Pancreas (tissue), 10 donors: Measurements from ENCODE around the gene MTCH2. TPM values are rescaled to one million over a fixed set of nuclear protein-coding genes. Genes with fewer than 3 reads are reported as not detected.

ENCODE experiments used
- ATAC-seq, 4 donors: fragments of 200-7000 bp; cut with Tn5 transposase; one replicate each; pipeline versions ENCODE4 v1.8.0 to v1.9.1; 2020; ENCODE audit warnings: mild to moderate bottlenecking in 4 of 4, moderate library complexity in 4 of 4
- DNase-seq, 6 donors: peaks; one replicate each; pipeline ENCODE4 v3.0.0-alpha.2; 2020
- FAIRE-seq: peaks from 2 replicates; lab custom pipeline; 2012; peaks lifted over from hg19 to GRCh38; lab: Jason Lieb, UNC
- H3K27ac ChIP-seq, 4 donors: fragments of 200-600 bp; sonication (generic); 1 replicate in 3 of 4; 2 replicates in 1 of 4; pipeline versions ENCODE4 v1.5.0 to v1.8.0; 2020
- H3K27me3 ChIP-seq, 4 donors: fragments of 200-600 bp; one replicate each; pipeline ENCODE4 v1.8.0; 2021
- H3K36me3 ChIP-seq, 3 donors: fragments of 200-600 bp; sonication (generic) in 1 of 3; one replicate each; pipeline versions ENCODE4 v1.5.0 to v1.8.0; 2020 to 2021
- H3K4me1 ChIP-seq, 3 donors: fragments of 200-600 bp; one replicate each; pipeline ENCODE4 v1.8.0; 2021
- H3K4me3 ChIP-seq, 4 donors: fragments of 200-600 bp; sonication (generic) in 2 of 4; one replicate each; pipeline versions ENCODE4 v1.5.0 to v1.8.0; 2020 to 2021
- H3K9me3 ChIP-seq, 4 donors: fragments of 200-600 bp; one replicate each; pipeline ENCODE4 v1.8.0; 2021
- WGBS, 2 donors: extraction: QIAGEN DNeasy Blood & Tissue Kit; methylation state at CpG; one replicate each; pipeline ENCODE4 v1.1.7; 2013; 5-methylcytosine and 5-hydroxymethylcytosine counted together
- intact Hi-C, 3 donors: fragments of 100-400 bp; cut with DNase I; formaldehyde crosslinking; loops; one replicate each; pipeline versions ENCODE4 v1.11.1 to v1.14.2; 2022
- polyA plus RNA-seq, 2 donors: library from polyadenylated mRNA; stranded (reverse); fragments of 200-250 nt; gene quantifications; one replicate each; pipeline ENCODE4 v1.2.3, GENCODE V29; 2013
- total RNA-seq, 6 donors: library from RNA; stranded (reverse); fragmentation: NEBNext Ultra II Directional in 4 of 6; extraction: Animal tissue kit (Norgen Biotek cat#: 25700) in 4 of 6; gene quantifications; one replicate each; pipeline versions ENCODE4 v1.2.1 to v1.2.4, GENCODE V29; 2021 to 2023
- TF ChIP-seq, protein P1 (sequence below), 4 donors: fragments of 200-600 bp; sonication (generic) in 3 of 4; IDR thresholded peaks; one replicate each; pipeline versions ENCODE4 v1.5.0 to v1.8.0; 2021; ENCODE audit warnings: antibody characterized with exemption in 4 of 4
- donor health status: healthy with polysubstance abuse.
- donor health status: DM: no; HTN: no; CAD: no; lungs with moderate emphysema.
- donor health status: DM: no; HTN: no; CAD: no.
- donor health status: control.
- donor health status: control.
- donor health status: Bipolar disorder and iron deficiency.
- donor health status: DM: yes; HTN: yes; CAD: no.
- donor health status: DM: no; HTN: no; CAD: no.
- donor health status: DM: no; HTN: no; CAD: no.
- donor health status: DM: yes; HTN: yes; CAD: no.

The MTCH2 gene
- total and polyA plus RNA-seq, 8 donors, result 13.5 to 34.2 (median 22.4) TPM

DNA sequence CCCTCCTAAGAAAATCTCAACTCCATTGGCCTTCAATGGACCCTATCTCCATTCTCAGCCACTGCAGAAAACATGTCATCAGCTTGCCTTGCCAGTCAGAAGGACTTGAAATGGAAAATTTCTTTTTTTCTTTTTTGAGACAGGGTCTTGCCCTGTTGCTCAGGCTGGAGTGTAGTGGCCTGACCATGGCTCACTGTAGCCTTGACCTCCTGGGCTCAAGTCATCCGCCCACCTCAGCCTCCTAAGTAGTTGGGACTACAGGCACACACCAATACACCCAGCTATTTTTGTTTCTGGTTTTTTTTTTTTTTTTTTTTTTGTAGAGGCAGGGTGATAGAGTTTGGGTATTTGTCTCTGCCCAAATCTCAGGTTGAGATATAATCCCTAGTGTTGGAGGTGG, 43.8 kb upstream of the MTCH2 start:
- Histone ChIP-seq H3K9me3 (no peaks in the 10 kb centered on the region), H3K4me1 (no peaks in the 10 kb centered on the region), H3K27me3 (no peaks in the 10 kb centered on the region), H3K27ac (no peak overlapping the region), H3K4me3 (no peak overlapping the region), H3K36me3 (no peaks in the 10 kb centered on the region)
- TF ChIP-seq, protein P1, sequence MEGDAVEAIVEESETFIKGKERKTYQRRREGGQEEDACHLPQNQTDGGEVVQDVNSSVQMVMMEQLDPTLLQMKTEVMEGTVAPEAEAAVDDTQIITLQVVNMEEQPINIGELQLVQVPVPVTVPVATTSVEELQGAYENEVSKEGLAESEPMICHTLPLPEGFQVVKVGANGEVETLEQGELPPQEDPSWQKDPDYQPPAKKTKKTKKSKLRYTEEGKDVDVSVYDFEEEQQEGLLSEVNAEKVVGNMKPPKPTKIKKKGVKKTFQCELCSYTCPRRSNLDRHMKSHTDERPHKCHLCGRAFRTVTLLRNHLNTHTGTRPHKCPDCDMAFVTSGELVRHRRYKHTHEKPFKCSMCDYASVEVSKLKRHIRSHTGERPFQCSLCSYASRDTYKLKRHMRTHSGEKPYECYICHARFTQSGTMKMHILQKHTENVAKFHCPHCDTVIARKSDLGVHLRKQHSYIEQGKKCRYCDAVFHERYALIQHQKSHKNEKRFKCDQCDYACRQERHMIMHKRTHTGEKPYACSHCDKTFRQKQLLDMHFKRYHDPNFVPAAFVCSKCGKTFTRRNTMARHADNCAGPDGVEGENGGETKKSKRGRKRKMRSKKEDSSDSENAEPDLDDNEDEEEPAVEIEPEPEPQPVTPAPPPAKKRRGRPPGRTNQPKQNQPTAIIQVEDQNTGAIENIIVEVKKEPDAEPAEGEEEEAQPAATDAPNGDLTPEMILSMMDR (IDR thresholded peaks at IDR 0.05), result no peak
- DNase-seq (no peak), ATAC-seq (no peak), FAIRE-seq (no peak)
- intact Hi-C loops, result no loop called here
- WGBS, 2 donors, result 100% methylated on average over 1 of the region's 1 CpG

GRCh38 chr11:47675851-47676250, 33.5 kb upstream of the MTCH2 start:
- FAIRE-seq, result no peak
- Histone ChIP-seq H3K27ac (no peak overlapping the region), H3K4me3 (no peak overlapping the region), H3K36me3 (no peaks in the 10 kb centered on the region), H3K9me3 (no peaks in the 10 kb centered on the region), H3K4me1 (no peaks in the 10 kb centered on the region), H3K27me3 (no peaks in the 10 kb centered on the region)
- no peak for ATAC-seq
- TF ChIP-seq, protein P1 (IDR thresholded peaks at IDR 0.05), result no peak
- intact Hi-C loops, result no loop called here
- DNase-seq, result no peak
- WGBS, 2 donors, result 72 to 77% methylated on average over 2 of the region's 2 CpGs

- H3K27ac ChIP-seq, result no peak overlapping the region
- DNase-seq (no peak), ATAC-seq (no peak), FAIRE-seq (no peak)
- H3K27me3 ChIP-seq, result no peaks in the 10 kb centered on the region
- intact Hi-C loops, result no loop called here
- no peaks in the 10 kb centered on the region for H3K4me1 ChIP-seq
- H3K36me3 ChIP-seq, result no peaks in the 10 kb centered on the region
- no peak overlapping the region for H3K4me3 ChIP-seq
- TF ChIP-seq, protein P1 (IDR thresholded peaks at IDR 0.05), result no peak
- H3K9me3 ChIP-seq, result no peaks in the 10 kb centered on the region
- WGBS, 2 donors, result 85 to 97% methylated on average over 5 of the region's 5 CpGs
Measured at GRCh38 chr11:47672283-47672730, 29.9 kb upstream of the MTCH2 start.

DNA sequence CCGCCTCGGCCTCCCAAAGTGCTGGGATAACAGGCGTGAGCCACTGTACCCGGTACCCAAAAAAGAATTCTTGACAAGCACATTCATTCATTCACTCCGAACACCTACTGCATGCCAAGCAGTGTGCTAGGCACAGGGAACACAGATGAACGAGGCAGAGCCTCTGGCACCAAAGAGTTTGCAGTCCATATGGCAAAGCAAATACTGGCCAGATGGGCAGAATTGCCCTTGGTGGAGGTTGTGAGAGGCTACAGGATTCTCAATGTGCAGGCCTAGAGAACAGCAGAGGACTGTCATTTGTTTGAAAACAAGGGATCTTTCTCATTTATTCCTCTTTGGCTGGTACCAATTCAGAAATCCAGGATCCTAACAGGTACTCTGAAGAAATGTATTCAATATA, 27.5 kb upstream of the MTCH2 start:
- 86 to 94% methylated on average over 6 of the region's 6 CpGs for WGBS, 2 donors
- Histone ChIP-seq H3K36me3 (no peaks in the 10 kb centered on the region), H3K4me1 (no peaks in the 10 kb centered on the region), H3K9me3 (no peaks in the 10 kb centered on the region), H3K27me3 (no peaks in the 10 kb centered on the region), H3K27ac (no peak overlapping the region), H3K4me3 (no peak overlapping the region)
- TF ChIP-seq, protein P1 (IDR thresholded peaks at IDR 0.05), result no peak
- FAIRE-seq (no peak), DNase-seq (no peak), ATAC-seq (no peak)
- intact Hi-C loops, result no loop called here

- no peak for FAIRE-seq
- no peak for DNase-seq
- intact Hi-C loops, result no loop called here
- no peak overlapping the region for H3K27ac ChIP-seq
- H3K4me1 ChIP-seq, result no peaks in the 10 kb centered on the region
- no peaks in the 10 kb centered on the region for H3K36me3 ChIP-seq
- no peak overlapping the region for H3K4me3 ChIP-seq
- TF ChIP-seq, protein P1 (IDR thresholded peaks at IDR 0.05), result no peak
- ATAC-seq, result no peak
- H3K9me3 ChIP-seq, result no peaks in the 10 kb centered on the region
- H3K27me3 ChIP-seq, result no peaks in the 10 kb centered on the region
Measured at GRCh38 chr11:47668665-47669064, 26.3 kb upstream of the MTCH2 start.
